Activated naive CD8-positive, alpha-beta T cell treated with anti-CD3 and anti-CD28 coated beads, Interleukin-2, amount 50 U/mL, for 16 hours (primary cell): ENCODE data around the gene PAQR4.
A peak's percentile ranks its signal among the peaks of the same experiment; 100 is the strongest.

ENCODE experiments used
- DNase-seq: peaks from one replicate; pipeline ENCODE4 v3.0.0-alpha.2; 2020; ENCODE audit warnings: low read depth, low spot score

Gene PAQR4

GRCh38 chr16:2980227-2981176 is 11.4 kb downstream of the PAQR4 start, which contains the start of gene PKMYT1:
Gene PKMYT1, minus strand, starts transcription at chr16:2980446. Its CDS starts 789 bp downstream, at chr16:2979657.
- DNase-seq: peak; percentile 83

- DNase-seq: no peak
Observed at GRCh38 chr16:2981177-2981898, 12.2 kb downstream of the PAQR4 start.

GRCh38 chr16:2981899-2982250 is 12.7 kb downstream of the PAQR4 start:
- DNase-seq: no peak

GRCh38 chr16:2982402-2982801 is 13.3 kb downstream of the PAQR4 start:
- DNase-seq: no peak

GRCh38 chr16:2983706-2984136 is 14.6 kb downstream of the PAQR4 start:
- peak; percentile 39 for DNase-seq

GRCh38 chr16:2985462-2985861 is 16.3 kb downstream of the PAQR4 start:
- DNase-seq: no peak

- no peak for DNase-seq
Observed at GRCh38 chr16:2985893-2986355, 16.8 kb downstream of the PAQR4 start.

- no peak for DNase-seq
Observed at GRCh38 chr16:2986623-2987188, 17.6 kb downstream of the PAQR4 start.

GRCh38 chr16:2987286-2987685 is 18.1 kb downstream of the PAQR4 start:
- no peak for DNase-seq

GRCh38 chr16:2987833-2988232 is 18.7 kb downstream of the PAQR4 start:
- no peak for DNase-seq

- no peak for DNase-seq
Observed at GRCh38 chr16:2988590-2989099, 19.5 kb downstream of the PAQR4 start.

GRCh38 chr16:2990891-2991290 is 21.7 kb downstream of the PAQR4 start:
- DNase-seq: no peak

GRCh38 chr16:2991566-2992261 is 22.6 kb downstream of the PAQR4 start:
- no peak for DNase-seq

- DNase-seq: no peak
Observed at GRCh38 chr16:2992383-2993081, 23.4 kb downstream of the PAQR4 start.

- DNase-seq: no peak
Observed at GRCh38 chr16:2996298-2996697, 27.1 kb downstream of the PAQR4 start.

- no peak for DNase-seq
Observed at GRCh38 chr16:2999929-3000328, 30.8 kb downstream of the PAQR4 start.

GRCh38 chr16:3000540-3000939 is 31.4 kb downstream of the PAQR4 start:
- no peak for DNase-seq

GRCh38 chr16:3001316-3001715 is 32.2 kb downstream of the PAQR4 start:
- no peak for DNase-seq

GRCh38 chr16:3003582-3004270 is 34.6 kb downstream of the PAQR4 start:
- DNase-seq: peak; percentile 92

GRCh38 chr16:3004319-3004718 is 35.2 kb downstream of the PAQR4 start:
- DNase-seq: no peak
